Right ventricle myocardium inferior (tissue), 1 donor: Measurements from ENCODE around the gene IFI35. TPM values are rescaled to one million over a fixed set of nuclear protein-coding genes. Genes with fewer than 3 reads are reported as not detected.
"Not testable (repeated sequence)": the region's sequence is repeated elsewhere in the genome, so short reads cannot be mapped to it uniquely, and the experiment has no call there.

Experiments used
- ATAC-seq: fragments of 200-7000 bp; cut with Tn5 transposase; one replicate; pipeline ENCODE4 v1.9.1; 2020; ENCODE audit warnings: mild to moderate bottlenecking, moderate library complexity
- DNase-seq: peaks from one replicate; pipeline ENCODE4 v3.0.0; 2021; ENCODE audit errors: missing footprints
- intact Hi-C: fragments of 100-400 bp; cut with DNase I; formaldehyde crosslinking; loops from one replicate; pipeline ENCODE4 v1.11.0; 2022
- total RNA-seq: library from RNA; stranded (reverse); fragmentation: NEBNext Ultra II Directional; extraction: Animal tissue kit (Norgen Biotek cat#: 25700); gene quantifications from one replicate; pipeline ENCODE4 v1.2.1, GENCODE V29; 2021
- donor health status: DM: no; HTN: yes; CAD: no; lungs with severe emphysema.

IFI35 gene
- total RNA-seq, 1 donor from 2014 or later = 15.9 TPM

GRCh38 chr17:43039646-43040045, 33.1 kb downstream of the IFI35 start:
- intact Hi-C loops = no loop called here

GRCh38 chr17:43040655-43041054, 34.1 kb downstream of the IFI35 start:
- intact Hi-C loops = no loop called here
- DNase-seq (no peak), ATAC-seq (no peak)

More at GRCh38 chr17:43039646-43040045, 33.1 kb downstream of the IFI35 start:
- no peak for DNase-seq
- no peak for ATAC-seq

- intact Hi-C loops = no loop called here
- DNase-seq (no peak), ATAC-seq (no peak)
Observed at GRCh38 chr17:43042025-43042628, 35.5 kb downstream of the IFI35 start.

- DNase-seq (no peak), ATAC-seq (no peak)
- intact Hi-C loops = no loop called here
Observed at GRCh38 chr17:43043307-43043706, 36.7 kb downstream of the IFI35 start.

GRCh38 chr17:43044024-43044423, 37.4 kb downstream of the IFI35 start:
- DNase-seq (no peak), ATAC-seq (no peak)
- intact Hi-C loops = no loop called here

- intact Hi-C loops = no loop called here
- DNase-seq (no peak), ATAC-seq (no peak)
Observed at GRCh38 chr17:43051969-43052368, 45.4 kb downstream of the IFI35 start.

GRCh38 chr17:43053008-43053407, 46.4 kb downstream of the IFI35 start:
- not testable (repeated sequence) for ATAC-seq

GRCh38 chr17:43056051-43056450, 49.5 kb downstream of the IFI35 start:
- intact Hi-C loops = no loop called here
- DNase-seq = no peak

More at GRCh38 chr17:43053008-43053407, 46.4 kb downstream of the IFI35 start:
- intact Hi-C loops, DNase-seq: not testable (repeated sequence)

GRCh38 chr17:43062984-43063638, 56.5 kb downstream of the IFI35 start:
- ATAC-seq = no peak
- DNase-seq = no peak
- intact Hi-C loops = no loop called here

More at GRCh38 chr17:43056051-43056450, 49.5 kb downstream of the IFI35 start:
- ATAC-seq = no peak

Other genes starting within 250 kb of the IFI35 start
- gene RAMP2, start 245.6 kb upstream of the IFI35 start, total RNA-seq = 41.3 TPM
- gene VPS25, start 233.3 kb upstream of the IFI35 start, total RNA-seq = 33.2 TPM
- not detected for gene WNK4, start 226.2 kb upstream of the IFI35 start, total RNA-seq
- gene COA3, start 208.1 kb upstream of the IFI35 start, total RNA-seq = 72.6 TPM
- 0.30 TPM for gene CNTD1, start 207.9 kb upstream of the IFI35 start, total RNA-seq
- 74.3 TPM for gene BECN1, start 182.5 kb upstream of the IFI35 start, total RNA-seq
- gene PSME3, start 173.4 kb upstream of the IFI35 start, total RNA-seq = 69.0 TPM
- 0.43 TPM for gene AOC2, start 162.2 kb upstream of the IFI35 start, total RNA-seq
- gene AOC3, start 155.6 kb upstream of the IFI35 start, total RNA-seq = 15.1 TPM
- not detected for gene G6PC1, start 106.0 kb upstream of the IFI35 start, total RNA-seq
- gene AARSD1, start 42.3 kb upstream of the IFI35 start, total RNA-seq = 32.1 TPM
- 51.0 TPM for gene PTGES3L, start 26.7 kb upstream of the IFI35 start, total RNA-seq
- gene RUNDC1, start 26.2 kb upstream of the IFI35 start, total RNA-seq = 10.4 TPM
- 791 TPM for gene RPL27, start 8.4 kb upstream of the IFI35 start, total RNA-seq
- 90.5 TPM for gene VAT1, start 15.6 kb downstream of the IFI35 start, total RNA-seq
- gene RND2, start 18.4 kb downstream of the IFI35 start, total RNA-seq = 1.5 TPM
- gene BRCA1, start 118.6 kb downstream of the IFI35 start, total RNA-seq = 7.9 TPM
- gene NBR1, start 164.4 kb downstream of the IFI35 start, total RNA-seq = 96.9 TPM
- gene TMEM106A, start 205.1 kb downstream of the IFI35 start, total RNA-seq = 4.1 TPM
- not detected for gene CCDC200, start 221.8 kb downstream of the IFI35 start, total RNA-seq
- 5,263 TPM for gene RNU2-1, start 227.2 kb downstream of the IFI35 start, total RNA-seq